HL-60 (cell line): Measurements from ENCODE around the gene VAV2.
A peak's percentile ranks its signal among the peaks of the same experiment; 100 is the strongest.

ENCODE experiments used
- DNase-seq, 2 experiments: peaks; one replicate each; pipeline ENCODE4 v3.0.0-alpha.2; 2010 to 2020; ENCODE audit warnings: low read depth in 1 of 2, low spot score in 1 of 2
- H3K27ac ChIP-seq: fragments of 250-450 bp; sonication (Bioruptor Pico); replicated peaks from 2 replicates; pipeline ENCODE4 v1.5.1; 2020; ENCODE audit warnings: mild to moderate bottlenecking, moderate library complexity
- H3K27me3 ChIP-seq: fragments of 250-450 bp; sonication (Bioruptor Pico); 2 replicates; pipeline ENCODE4 v1.5.1; 2021; ENCODE audit warnings: mild to moderate bottlenecking, moderate library complexity; ENCODE audit not compliant: insufficient read depth, poor library complexity, severe bottlenecking
- H3K4me3 ChIP-seq: replicated peaks from 2 replicates; pipeline ENCODE4 v1.5.1; 2011; ENCODE audit warnings: mild to moderate bottlenecking, control low read depth, low read length; ENCODE audit not compliant: insufficient read depth
- GABPA ChIP-seq: IDR thresholded peaks from 2 replicates; pipeline ENCODE4 v1.6.1; 2012; ENCODE audit warnings: low read depth
- POLR2AphosphoS5 ChIP-seq: IDR thresholded peaks from 2 replicates; pipeline ENCODE4 v1.6.1; 2012; ENCODE audit warnings: low read depth
- SPI1 ChIP-seq: IDR thresholded peaks from 2 replicates; pipeline ENCODE4 v1.6.1; 2012; ENCODE audit warnings: low read depth, mild to moderate bottlenecking, borderline replicate concordance
- TF ChIP-seq, protein P1 (sequence below): IDR thresholded peaks from 2 replicates; pipeline ENCODE4 v1.6.1; 2012; ENCODE audit warnings: low read depth; ENCODE audit not compliant: insufficient replicate concordance
- TF ChIP-seq, protein P2 (sequence below): IDR thresholded peaks from one replicate; pipeline ENCODE4 v1.5.1; 2011; ENCODE audit warnings: low read length, control low read depth, inconsistent platforms; ENCODE audit not compliant: insufficient read depth

VAV2 gene

DNA sequence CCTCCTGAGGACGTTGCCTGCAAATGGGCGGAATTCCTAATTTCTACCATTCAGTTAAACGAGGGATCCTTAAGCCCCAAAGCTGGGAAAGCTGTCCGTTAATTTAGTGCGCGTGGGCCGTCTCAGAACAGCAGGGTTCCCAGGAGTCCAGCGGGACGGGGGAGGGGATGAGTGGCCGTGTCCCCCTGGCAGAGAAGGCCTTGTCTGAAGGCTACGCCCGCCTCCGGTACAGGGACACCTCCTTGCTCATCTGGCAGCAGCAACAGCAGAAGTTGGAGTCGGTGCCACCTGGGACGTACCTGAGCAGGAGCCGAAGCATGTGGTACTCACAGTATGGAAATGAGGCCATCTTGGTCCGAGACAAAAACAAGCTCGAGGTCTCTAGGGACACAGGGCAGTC is 34.5 kb upstream of the VAV2 start:
- no peaks in the 10 kb centered on the region for H3K27me3 ChIP-seq
- DNase-seq, result no peak
- H3K27ac ChIP-seq, result no peak overlapping the region
- TF ChIP-seq, protein P1, sequence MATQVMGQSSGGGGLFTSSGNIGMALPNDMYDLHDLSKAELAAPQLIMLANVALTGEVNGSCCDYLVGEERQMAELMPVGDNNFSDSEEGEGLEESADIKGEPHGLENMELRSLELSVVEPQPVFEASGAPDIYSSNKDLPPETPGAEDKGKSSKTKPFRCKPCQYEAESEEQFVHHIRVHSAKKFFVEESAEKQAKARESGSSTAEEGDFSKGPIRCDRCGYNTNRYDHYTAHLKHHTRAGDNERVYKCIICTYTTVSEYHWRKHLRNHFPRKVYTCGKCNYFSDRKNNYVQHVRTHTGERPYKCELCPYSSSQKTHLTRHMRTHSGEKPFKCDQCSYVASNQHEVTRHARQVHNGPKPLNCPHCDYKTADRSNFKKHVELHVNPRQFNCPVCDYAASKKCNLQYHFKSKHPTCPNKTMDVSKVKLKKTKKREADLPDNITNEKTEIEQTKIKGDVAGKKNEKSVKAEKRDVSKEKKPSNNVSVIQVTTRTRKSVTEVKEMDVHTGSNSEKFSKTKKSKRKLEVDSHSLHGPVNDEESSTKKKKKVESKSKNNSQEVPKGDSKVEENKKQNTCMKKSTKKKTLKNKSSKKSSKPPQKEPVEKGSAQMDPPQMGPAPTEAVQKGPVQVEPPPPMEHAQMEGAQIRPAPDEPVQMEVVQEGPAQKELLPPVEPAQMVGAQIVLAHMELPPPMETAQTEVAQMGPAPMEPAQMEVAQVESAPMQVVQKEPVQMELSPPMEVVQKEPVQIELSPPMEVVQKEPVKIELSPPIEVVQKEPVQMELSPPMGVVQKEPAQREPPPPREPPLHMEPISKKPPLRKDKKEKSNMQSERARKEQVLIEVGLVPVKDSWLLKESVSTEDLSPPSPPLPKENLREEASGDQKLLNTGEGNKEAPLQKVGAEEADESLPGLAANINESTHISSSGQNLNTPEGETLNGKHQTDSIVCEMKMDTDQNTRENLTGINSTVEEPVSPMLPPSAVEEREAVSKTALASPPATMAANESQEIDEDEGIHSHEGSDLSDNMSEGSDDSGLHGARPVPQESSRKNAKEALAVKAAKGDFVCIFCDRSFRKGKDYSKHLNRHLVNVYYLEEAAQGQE, result no peak
- TF ChIP-seq SPI1, result no peak
- TF ChIP-seq, protein P2, sequence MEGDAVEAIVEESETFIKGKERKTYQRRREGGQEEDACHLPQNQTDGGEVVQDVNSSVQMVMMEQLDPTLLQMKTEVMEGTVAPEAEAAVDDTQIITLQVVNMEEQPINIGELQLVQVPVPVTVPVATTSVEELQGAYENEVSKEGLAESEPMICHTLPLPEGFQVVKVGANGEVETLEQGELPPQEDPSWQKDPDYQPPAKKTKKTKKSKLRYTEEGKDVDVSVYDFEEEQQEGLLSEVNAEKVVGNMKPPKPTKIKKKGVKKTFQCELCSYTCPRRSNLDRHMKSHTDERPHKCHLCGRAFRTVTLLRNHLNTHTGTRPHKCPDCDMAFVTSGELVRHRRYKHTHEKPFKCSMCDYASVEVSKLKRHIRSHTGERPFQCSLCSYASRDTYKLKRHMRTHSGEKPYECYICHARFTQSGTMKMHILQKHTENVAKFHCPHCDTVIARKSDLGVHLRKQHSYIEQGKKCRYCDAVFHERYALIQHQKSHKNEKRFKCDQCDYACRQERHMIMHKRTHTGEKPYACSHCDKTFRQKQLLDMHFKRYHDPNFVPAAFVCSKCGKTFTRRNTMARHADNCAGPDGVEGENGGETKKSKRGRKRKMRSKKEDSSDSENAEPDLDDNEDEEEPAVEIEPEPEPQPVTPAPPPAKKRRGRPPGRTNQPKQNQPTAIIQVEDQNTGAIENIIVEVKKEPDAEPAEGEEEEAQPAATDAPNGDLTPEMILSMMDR, result no peak
- no peak for TF ChIP-seq GABPA
- no peak for TF ChIP-seq POLR2AphosphoS5
- H3K4me3 ChIP-seq, result no peak overlapping the region

DNA sequence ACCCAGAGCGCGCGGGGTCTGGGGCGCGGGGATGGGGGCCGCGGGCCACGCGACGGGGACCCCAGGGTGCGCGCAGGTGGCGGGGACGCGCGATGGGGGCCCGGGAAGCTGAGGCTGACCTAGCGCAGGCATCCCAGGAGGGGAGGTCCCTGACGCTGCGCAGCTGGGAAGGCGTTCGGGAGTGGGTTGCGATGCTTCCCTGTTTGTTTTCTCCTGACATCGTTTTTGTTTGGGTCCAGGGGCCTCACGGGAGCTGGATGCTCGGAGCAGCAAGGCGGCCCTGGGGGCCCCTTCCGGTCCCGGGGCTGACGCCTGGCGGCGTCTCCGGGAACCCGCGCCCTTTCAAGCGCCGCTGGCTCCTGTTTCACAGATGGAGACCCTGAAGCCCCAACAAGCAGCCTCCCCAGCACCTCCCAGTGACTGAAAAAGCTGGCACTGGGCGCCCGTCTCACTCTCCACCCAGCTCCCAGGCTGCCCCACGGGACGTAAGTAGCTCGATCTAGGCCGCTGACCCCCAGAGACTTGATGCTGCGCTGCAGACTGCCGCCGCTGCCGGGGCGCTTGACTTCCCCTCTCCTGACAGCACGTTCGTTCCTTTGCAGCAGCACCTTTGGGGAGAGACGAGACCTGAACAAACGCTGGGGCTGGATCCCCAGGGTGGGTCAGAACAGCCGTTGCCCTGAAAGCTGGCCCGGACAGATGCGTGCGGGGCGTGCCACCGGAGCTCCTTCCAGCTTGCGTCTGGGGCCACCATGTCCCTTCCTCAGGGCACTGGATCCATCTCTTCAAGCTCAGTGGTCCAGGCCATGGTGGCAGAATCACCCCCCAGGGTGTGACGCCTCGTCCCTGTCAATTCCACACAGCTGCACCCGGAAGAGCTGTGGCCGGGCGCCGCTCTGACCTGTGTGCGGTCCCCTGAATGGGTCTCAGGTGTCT is 33.8 kb upstream of the VAV2 start:
- peak; percentile 38 to 49 for DNase-seq
- peak overlapping the region; percentile 70 for H3K4me3 ChIP-seq
- no peaks in the 10 kb centered on the region for H3K27me3 ChIP-seq
- no peak overlapping the region for H3K27ac ChIP-seq
- TF ChIP-seq GABPA, result no peak
- TF ChIP-seq SPI1, result peak; percentile 42; the same call in 1 of the 2 replicates
- TF ChIP-seq POLR2AphosphoS5, result no peak

DNA sequence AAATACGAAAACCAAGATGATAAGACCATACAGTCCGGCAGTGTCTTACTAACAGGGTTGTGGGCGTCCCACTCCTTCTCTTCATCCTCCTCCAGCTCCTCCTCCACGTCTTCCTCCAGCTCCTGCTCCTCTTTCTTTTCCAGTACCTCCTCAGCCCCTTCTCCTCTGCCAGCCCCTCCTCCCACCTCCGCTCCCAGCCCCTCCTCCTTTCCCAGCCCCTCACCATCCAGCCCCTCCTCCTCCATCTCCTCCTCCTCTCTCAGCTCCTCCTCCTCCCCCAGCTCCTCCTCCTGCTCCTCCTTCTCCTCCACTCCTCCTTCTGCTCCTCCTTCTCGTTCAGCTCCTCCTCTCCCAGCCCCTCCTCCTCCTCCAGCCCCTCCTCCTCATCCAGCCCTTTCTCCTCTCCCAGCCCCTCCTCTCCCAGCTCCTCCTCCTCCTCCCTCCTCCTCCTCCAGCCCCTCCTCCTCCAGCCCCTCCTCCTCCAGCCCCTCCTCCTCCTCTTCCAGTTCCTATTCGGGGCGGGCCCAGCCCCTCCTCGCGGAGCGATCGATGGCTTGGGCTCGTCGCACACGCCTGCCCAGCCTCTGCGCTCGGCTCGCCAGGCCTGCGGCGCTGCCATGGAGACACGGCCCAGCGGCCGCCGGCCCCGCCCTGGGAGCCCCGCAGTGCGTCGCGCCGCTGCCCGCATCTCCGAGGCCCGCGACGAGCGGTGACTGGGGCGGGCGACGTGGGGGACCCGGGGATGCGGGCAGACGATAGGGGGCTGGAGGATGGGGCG is 32.9 kb upstream of the VAV2 start, which contains the start of gene BRD3OS:
BRD3OS (plus strand) TSS at position 654 of the 778 bp plus-strand sequence. CDS start 1,267 bp downstream, outside the sequence.
- H3K4me3 ChIP-seq, result peak within 1 kb of the TSS; percentile 70
- no peak within 1 kb of the TSS for H3K27ac ChIP-seq
- H3K27me3 ChIP-seq, result no peaks in the 10 kb centered on the region
- TF ChIP-seq POLR2AphosphoS5 (no peak), SPI1 (peak; percentile 26; the same call in 1 of the 2 replicates)
- TF ChIP-seq, protein P2, result no peak
- DNase-seq, result peak; percentile 93 to 94

DNA sequence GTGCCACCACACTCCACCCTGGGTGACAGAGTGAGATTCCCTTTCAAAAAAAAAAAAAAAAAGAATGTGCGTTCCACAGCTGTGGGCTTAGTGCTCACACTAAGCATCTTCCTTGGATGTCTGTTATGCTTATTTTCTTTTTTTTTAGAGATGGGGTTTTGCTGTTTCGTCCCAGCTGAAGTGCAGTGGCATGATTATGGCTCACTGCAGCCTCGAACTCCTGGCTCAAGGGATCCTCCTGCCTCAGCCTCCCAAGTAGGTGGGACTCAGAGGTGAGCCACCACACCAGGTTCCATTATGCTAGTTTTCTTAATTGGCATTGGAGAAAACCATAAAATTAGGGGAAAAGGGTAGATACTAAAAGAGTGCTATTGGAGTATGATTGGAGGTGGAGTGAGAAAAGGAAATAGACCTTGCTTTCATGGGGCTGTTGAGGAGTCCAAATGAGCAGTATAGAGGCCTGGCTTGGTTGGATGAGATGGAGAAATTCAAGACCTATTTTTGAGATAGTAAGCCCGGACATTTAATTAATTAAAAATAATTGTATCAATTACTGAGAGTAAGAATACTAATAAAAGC is 32.2 kb upstream of the VAV2 start:
- Histone ChIP-seq H3K27ac (no peak overlapping the region), H3K4me3 (no peak overlapping the region), H3K27me3 (no peaks in the 10 kb centered on the region)
- DNase-seq, result no peak
- TF ChIP-seq, protein P1, result no peak
- TF ChIP-seq GABPA, result no peak
- TF ChIP-seq, protein P2, result no peak
- TF ChIP-seq SPI1, result no peak
- TF ChIP-seq POLR2AphosphoS5, result no peak
